Naive thymus-derived CD8-positive, alpha-beta T cell (primary cell): ENCODE data around the gene FCHSD1. TPM values are rescaled to one million over a fixed set of nuclear protein-coding genes. Genes with fewer than 3 reads are reported as not detected.

ENCODE experiments used
- ATAC-seq, 2 donors: fragments of 150-1000 bp; cut with Tn5 transposase in 1 of 2; sonication (Bioruptor Pico), chemical (Tn5 transposase) in 1 of 2; 1 replicate in 1 of 2; 2 replicates in 1 of 2; pipeline ENCODE4 v1.10.0; 2021; ENCODE audit warnings: mild to moderate bottlenecking in 2 of 2, moderate library complexity in 2 of 2
- POLR2A ChIA-PET: fragments of 350-600 bp; sonication (Branson Sonifier 250); formaldehyde crosslinking; loops from one replicate; lab custom pipeline; 2021; ENCODE audit warnings: antibody characterized with exemption; lab: Charles Lee
- DNase-seq, 10 donors: peaks; one replicate each; pipeline versions ENCODE4 v3.0.0 to v3.0.0-alpha.2; 2020 to 2022
- H3K27ac Mint-ChIP-seq, 10 donors: one replicate each; pipeline ENCODE4 v1.8.0; 2020 to 2022; ENCODE audit warnings: mild to moderate bottlenecking in 10 of 10, mixed read lengths in 10 of 10, moderate library complexity in 4 of 10, inconsistent platforms in 1 of 10
- H3K27me3 Mint-ChIP-seq, 5 donors: one replicate each; pipeline ENCODE4 v1.8.0; 2021 to 2022; ENCODE audit warnings: mixed read lengths in 5 of 5
- H3K36me3 Mint-ChIP-seq, 3 donors: one replicate each; pipeline ENCODE4 v1.8.0; 2020 to 2022; ENCODE audit warnings: mixed read lengths in 3 of 3, mild to moderate bottlenecking in 2 of 3, inconsistent platforms in 1 of 3
- H3K4me1 Mint-ChIP-seq, 4 donors: one replicate each; pipeline ENCODE4 v1.8.0; 2021 to 2022; ENCODE audit warnings: mixed read lengths in 4 of 4
- H3K4me3 Mint-ChIP-seq, 10 donors: one replicate each; pipeline ENCODE4 v1.8.0; 2020 to 2022; ENCODE audit warnings: mild to moderate bottlenecking in 10 of 10, mixed read lengths in 10 of 10, moderate library complexity in 6 of 10, inconsistent platforms in 1 of 10
- H3K9me3 Mint-ChIP-seq, 9 donors: one replicate each; pipeline ENCODE4 v1.8.0; 2020 to 2022; ENCODE audit warnings: mixed read lengths in 9 of 9, mild to moderate bottlenecking in 3 of 9, inconsistent platforms in 1 of 9, moderate library complexity in 1 of 9
- polyA plus RNA-seq, 3 donors: library from polyadenylated mRNA; unstranded; fragments of 300-500 nt; fragmentation: Illumina TruSeq; gene quantifications; one replicate each; pipeline ENCODE4 v1.2.3, GENCODE V29; 2021
- total RNA-seq, 8 experiments: library from RNA in 2 of 8; stranded (reverse) in 2 of 8; gene quantifications; one replicate each; pipeline ENCODE4 v1.2.3 and lab custom pipeline; 2021 to 2026

The FCHSD1 gene
- total and polyA plus RNA-seq, 5 experiments from 2014 or later = 8.8 to 115 (median 9.4) TPM

GRCh38 chr5:141596867-141597266 lies 54.4 kb downstream of the FCHSD1 start:
- Mint-ChIP-seq H3K27ac (peak overlapping the region in 9 of 10 donors; percentile 37 to 95 (median 75)), H3K4me1 (peaks cover 32 to 81% (median 71%) of the 10 kb centered on the region in 4 donors), H3K4me3 (peak overlapping the region in 7 of 10 donors; percentile 0 to 50 (median 35))

GRCh38 chr5:141590127-141590526 lies 61.1 kb downstream of the FCHSD1 start:
- POLR2A ChIA-PET = interaction anchor here (0.6 to 1.5 kb wide), 5 partner anchors 16 to 48 kb away, joined by 3 to 5 read pairs (median 4); partner anchors contain the start of gene DIAPH1

More at GRCh38 chr5:141596867-141597266, 54.4 kb downstream of the FCHSD1 start:
- no peak for ATAC-seq
- Mint-ChIP-seq H3K27me3 (no peaks in the 10 kb centered on the region), H3K36me3 (peaks cover 0 to 38% (median 9%) of the 10 kb centered on the region in 3 donors), H3K9me3 (no peaks in the 10 kb centered on the region)
- DNase-seq = no peak
- POLR2A ChIA-PET = interaction anchor here (1.6 to 3.3 kb wide), 2 partner anchors 20 to 22 kb away, joined by 6 to 17 read pairs; partner anchors contain the start of gene DIAPH1

More at GRCh38 chr5:141590127-141590526, 61.1 kb downstream of the FCHSD1 start:
- H3K36me3 Mint-ChIP-seq = peaks cover 0 to 72% (median 5%) of the 10 kb centered on the region in 3 donors
- no peak for DNase-seq
- peak overlapping the region in 4 of 10 donors; percentile 4 to 38 (median 30) for H3K27ac Mint-ChIP-seq
- peaks cover 33 to 58% (median 51%) of the 10 kb centered on the region in 4 donors for H3K4me1 Mint-ChIP-seq
- no peaks in the 10 kb centered on the region for H3K27me3 Mint-ChIP-seq
- H3K9me3 Mint-ChIP-seq = no peaks in the 10 kb centered on the region
- no peak overlapping the region for H3K4me3 Mint-ChIP-seq
- no peak for ATAC-seq

Other genes starting within 250 kb of the FCHSD1 start
- under 1 TPM; 0.13 to 0.19 TPM for gene PCDHGA9, start 248.6 kb downstream of the FCHSD1 start, total RNA-seq
- under 1 TPM in 1 of 3 donors, not detected in 2; 0.14 TPM for gene PCDHGA9, start 248.6 kb downstream of the FCHSD1 start, polyA plus RNA-seq
- gene PCDHGB6, start 243.4 kb downstream of the FCHSD1 start, total RNA-seq = under 1 TPM; 0.21 to 0.30 TPM
- under 1 TPM in 1 of 3 donors, not detected in 2; 0.13 TPM for gene PCDHGB6, start 243.4 kb downstream of the FCHSD1 start, polyA plus RNA-seq
- gene PCDHGA10, start 238.4 kb downstream of the FCHSD1 start, total RNA-seq = under 1 TPM; 0.31 to 0.41 TPM
- not detected for gene PCDHGA10, start 238.4 kb downstream of the FCHSD1 start, polyA plus RNA-seq
- under 1 TPM; 0.16 to 0.25 TPM for gene PCDHGB7, start 233.7 kb downstream of the FCHSD1 start, total RNA-seq
- gene PCDHGB7, start 233.7 kb downstream of the FCHSD1 start, polyA plus RNA-seq = not detected
- under 1 TPM; 0.10 to 0.36 TPM for gene PCDHGA11, start 230.4 kb downstream of the FCHSD1 start, total RNA-seq
- not detected for gene PCDHGA11, start 230.4 kb downstream of the FCHSD1 start, polyA plus RNA-seq
- under 1 TPM in 1 of 2 experiments, not detected in 1; 0.22 TPM for gene PCDHGA12, start 220.9 kb downstream of the FCHSD1 start, total RNA-seq
- under 1 TPM in 2 of 3 donors, not detected in 1; 0.06 to 0.07 TPM for gene PCDHGA12, start 220.9 kb downstream of the FCHSD1 start, polyA plus RNA-seq
- gene PCDHGC3, start 175.5 kb downstream of the FCHSD1 start, total RNA-seq = not detected
- under 1 TPM in 2 of 3 donors, not detected in 1; 0.18 to 0.25 TPM for gene PCDHGC3, start 175.5 kb downstream of the FCHSD1 start, polyA plus RNA-seq
- gene PCDHGC4, start 166.4 kb downstream of the FCHSD1 start, total RNA-seq = not detected
- gene PCDHGC4, start 166.4 kb downstream of the FCHSD1 start, polyA plus RNA-seq = not detected
- not detected for gene PCDHGC5, start 162.3 kb downstream of the FCHSD1 start, total RNA-seq
- gene PCDHGC5, start 162.3 kb downstream of the FCHSD1 start, polyA plus RNA-seq = not detected
- 100 to 1,000 TPM; 171 to 183 TPM for gene DIAPH1, start 32.4 kb downstream of the FCHSD1 start, total RNA-seq
- gene DIAPH1, start 32.4 kb downstream of the FCHSD1 start, polyA plus RNA-seq = 100 to 1,000 TPM in 1 of 3 donors, 10 to 100 TPM in 2; 87.4 to 105 (median 92.9) TPM
- 10 to 100 TPM; 71.1 to 81.6 TPM for gene HDAC3, start 14.6 kb downstream of the FCHSD1 start, total RNA-seq
- gene HDAC3, start 14.6 kb downstream of the FCHSD1 start, polyA plus RNA-seq = 100 to 1,000 TPM in 1 of 3 donors, 10 to 100 TPM in 2; 85.7 to 100 (median 91.7) TPM
- gene RELL2, start 14.4 kb downstream of the FCHSD1 start, total RNA-seq = 10 to 100 TPM; 22.3 to 23.9 TPM
- gene RELL2, start 14.4 kb downstream of the FCHSD1 start, polyA plus RNA-seq = 1 to 10 TPM; 2.6 to 3.9 (median 3.4) TPM
- 10 to 100 TPM; 38.2 to 41.4 TPM for gene ARAP3, start 30.8 kb upstream of the FCHSD1 start, total RNA-seq
- not detected for gene ARAP3, start 30.8 kb upstream of the FCHSD1 start, polyA plus RNA-seq
- not detected for gene PCDH1, start 227.0 kb upstream of the FCHSD1 start, total RNA-seq
- gene PCDH1, start 227.0 kb upstream of the FCHSD1 start, polyA plus RNA-seq = 1 to 10 TPM in 1 of 3 donors, under 1 TPM in 1, not detected in 1; 0.06 to 1.3 TPM